Measurements from ENCODE around the gene SLC1A2. TPM values are rescaled to one million over a fixed set of nuclear protein-coding genes. Genes with fewer than 3 reads are reported as not detected.

SLC1A2 gene
- total and polyA plus RNA-seq, 2 of the 4 experiments (the other 2 are of a cell fraction): 0.15 to 0.54 TPM

GRCh38 chr11:35348898-35349687 is 70.3 kb downstream of the SLC1A2 start (continued):
- TF ChIP-seq MAFK (IDR thresholded peaks at IDR 0.05; ENCODE audit: low read depth, low read length): no peak

GRCh38 chr11:35347921-35348331 is 71.4 kb downstream of the SLC1A2 start:
- intact Hi-C loops (cut with micrococcal nuclease): loop anchor here (10.0 kb wide), 1 partner anchor 57 kb away; no protein-coding TSS in a partner anchor
- Histone ChIP-seq H4K20me1 (ENCODE audit: insufficient read depth, low read length) (no peaks in the 10 kb centered on the region), H2BK5ac (ENCODE audit: low read depth, low read length, poor library complexity, severe bottlenecking) (peak overlapping the region; percentile 15), H3K27me3 (ENCODE audit: control insufficient read depth, insufficient read depth, low read length) (no peaks in the 10 kb centered on the region), H3K79me1 (ENCODE audit: low read depth in 1 of 2, low read length in 2 of 2) (no peaks in the 10 kb centered on the region), H3K14ac (replicated peaks; ENCODE audit: low read depth, low read length) (no peak overlapping the region), H3K9me3 (ENCODE audit: control insufficient read depth, insufficient read depth, low read length) (no peaks in the 10 kb centered on the region), H3K18ac (ENCODE audit: low read depth, low read length) (no peak overlapping the region), H3K4me2 (ENCODE audit: low read depth, low read length) (no peak overlapping the region), H3K9ac (ENCODE audit: low read depth, low read length) (no peak overlapping the region), H2BK20ac (ENCODE audit: low read depth, low read length) (no peak overlapping the region), H3K4me1 (ENCODE audit: control insufficient read depth, insufficient read depth, low read length) (peaks cover 24% of the 10 kb centered on the region), H3K56ac (ENCODE audit: extremely low read depth, insufficient read depth, low read length) (no peak overlapping the region), H3K4me3 (ENCODE audit: insufficient read depth, low read depth, low read length) (no peak overlapping the region), H2AK9ac (replicated peaks; ENCODE audit: low read depth, low read length, poor library complexity) (no peak overlapping the region), H3K27ac (ENCODE audit: insufficient read depth, low read length) (peak overlapping the region; percentile 17; the same call in 1 of the 2 replicates), H3K4ac (ENCODE audit: low read depth, low read length) (peak overlapping the region; percentile 10; the same call in 1 of the 2 replicates), H4K5ac (ENCODE audit: low read depth, low read length) (0 out of 2 replicates have a peak overlapping the region, but pooled peaks have one; percentile 16), H3K23ac (ENCODE audit: low read depth, low read length) (no peak overlapping the region), H2BK15ac (ENCODE audit: low read depth, low read length) (0 out of 3 replicates have a peak overlapping the region, but pooled peaks have one; percentile 66), H4K8ac (ENCODE audit: low read depth in 2 of 2, low read length in 2 of 2) (no peak overlapping the region), H2AFZ (replicated peaks; ENCODE audit: low read length, poor library complexity) (no peak overlapping the region), H2BK120ac (ENCODE audit: low read depth, low read length) (peak overlapping the region; percentile 26; the same call in 1 of the 2 replicates), H2AK5ac (ENCODE audit: low read depth, low read length) (no peak overlapping the region; the same call in 1 of the 2 replicates), H3K9me1 (ENCODE audit: insufficient read depth, low read length) (peaks cover 10% of the 10 kb centered on the region), H4K91ac (ENCODE audit: insufficient read depth, low read depth, low read length) (no peak overlapping the region), H3K36me3 (ENCODE audit: control insufficient read depth, insufficient read depth, low read length) (no peaks in the 10 kb centered on the region)
- peak; percentile 42 for ATAC-seq (ENCODE audit: low read depth)
- TF ChIP-seq POLR2A (IDR thresholded peaks at IDR 0.05; ENCODE audit: low read depth, low read length): no peak
- TF ChIP-seq USF2 (IDR thresholded peaks at IDR 0.05; ENCODE audit: low read depth, low read length): no peak
- TF ChIP-seq RFX5 (IDR thresholded peaks at IDR 0.05; ENCODE audit: low read depth, low read length): no peak
- TF ChIP-seq BHLHE40 (IDR thresholded peaks at IDR 0.05; ENCODE audit: low read depth, low read length): no peak
- TF ChIP-seq CEBPB (IDR thresholded peaks at IDR 0.05; ENCODE audit: low read depth, low read length): no peak
- TF ChIP-seq CTCF (conservative IDR thresholded peaks at IDR 0.05; ENCODE audit: low read depth, low read length): no peak
- no peak for TF ChIP-seq ELK1 (IDR thresholded peaks at IDR 0.05; ENCODE audit: borderline replicate concordance, low read depth, low read length)
- no peak for TF ChIP-seq MAZ (IDR thresholded peaks at IDR 0.05; ENCODE audit: borderline replicate concordance, low read depth, low read length)
- TF ChIP-seq MAFK (IDR thresholded peaks at IDR 0.05; ENCODE audit: low read depth, low read length): no peak
- TF ChIP-seq FOS (IDR thresholded peaks at IDR 0.05; ENCODE audit: low read depth, low read length): no peak
- no peak for TF ChIP-seq MXI1 (IDR thresholded peaks at IDR 0.05; ENCODE audit: borderline replicate concordance, low read depth, low read length)
- TF ChIP-seq RCOR1 (IDR thresholded peaks at IDR 0.05; ENCODE audit: insufficient replicate concordance, low read length): no peak
- peak; percentile 67 for DNase-seq
- dilution Hi-C loops (cut with HindIII; ENCODE audit: low sequenced_read_pairs, unreplicated experiment): no loop called here
- WGBS, 2 experiments (ENCODE audit: extremely low coverage in 2 of 2, insufficient read length in 1 of 2): no CpG with 5 or more reads among the region's 1 CpG
- POLR2A ChIA-PET (ENCODE audit: unreplicated experiment): no interaction called here
- in situ Hi-C loops (cut with MboI; ENCODE audit: low sequenced_read_pairs): no loop called here
- CTCF ChIA-PET: interaction anchor here (0.8 kb wide), 1 partner anchor 21 kb away, joined by 3 read pairs; no protein-coding TSS in a partner anchor
- no TSS peak for BruUV-seq (replicated peaks)

Data from IMR-90 (cell line).